ENCODE data around the gene ADAM15.

DNA sequence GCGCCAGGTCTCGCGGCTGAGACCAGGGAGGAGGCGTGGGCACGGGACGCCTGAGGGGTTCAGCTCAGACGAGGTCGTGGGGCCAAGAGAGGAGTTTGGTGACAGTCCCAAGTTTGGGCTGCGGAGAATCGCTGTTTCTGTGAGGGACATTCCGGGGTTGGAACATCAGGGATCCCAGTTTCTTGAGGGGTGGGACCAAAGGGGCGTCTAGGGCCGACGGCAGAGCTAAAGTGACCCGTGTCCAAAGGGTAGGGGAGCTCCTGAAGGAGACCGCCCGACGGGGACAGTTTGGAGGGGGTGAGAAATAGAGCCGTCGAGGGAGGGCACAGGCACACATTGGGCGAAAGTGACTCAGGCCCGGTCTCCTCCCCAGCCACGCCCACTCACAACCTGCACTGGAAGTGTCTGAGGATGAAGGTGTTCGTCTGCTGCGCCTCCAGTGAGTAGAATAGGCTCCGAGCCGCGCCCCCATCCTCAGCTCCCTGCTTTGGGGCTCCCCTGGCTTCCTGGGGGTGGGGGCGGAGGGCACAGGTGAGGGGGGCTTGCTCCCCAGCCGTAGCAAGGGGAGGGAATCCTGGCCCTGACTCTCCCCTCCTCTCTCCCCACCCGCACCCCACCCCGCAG is 34.5 kb downstream of the ADAM15 start:
- TF ChIP-seq, protein P1, sequence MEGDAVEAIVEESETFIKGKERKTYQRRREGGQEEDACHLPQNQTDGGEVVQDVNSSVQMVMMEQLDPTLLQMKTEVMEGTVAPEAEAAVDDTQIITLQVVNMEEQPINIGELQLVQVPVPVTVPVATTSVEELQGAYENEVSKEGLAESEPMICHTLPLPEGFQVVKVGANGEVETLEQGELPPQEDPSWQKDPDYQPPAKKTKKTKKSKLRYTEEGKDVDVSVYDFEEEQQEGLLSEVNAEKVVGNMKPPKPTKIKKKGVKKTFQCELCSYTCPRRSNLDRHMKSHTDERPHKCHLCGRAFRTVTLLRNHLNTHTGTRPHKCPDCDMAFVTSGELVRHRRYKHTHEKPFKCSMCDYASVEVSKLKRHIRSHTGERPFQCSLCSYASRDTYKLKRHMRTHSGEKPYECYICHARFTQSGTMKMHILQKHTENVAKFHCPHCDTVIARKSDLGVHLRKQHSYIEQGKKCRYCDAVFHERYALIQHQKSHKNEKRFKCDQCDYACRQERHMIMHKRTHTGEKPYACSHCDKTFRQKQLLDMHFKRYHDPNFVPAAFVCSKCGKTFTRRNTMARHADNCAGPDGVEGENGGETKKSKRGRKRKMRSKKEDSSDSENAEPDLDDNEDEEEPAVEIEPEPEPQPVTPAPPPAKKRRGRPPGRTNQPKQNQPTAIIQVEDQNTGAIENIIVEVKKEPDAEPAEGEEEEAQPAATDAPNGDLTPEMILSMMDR (IDR thresholded peaks at IDR 0.05): no peak
- TF ChIP-seq POLR2A (IDR thresholded peaks at IDR 0.05) (no peak), POLR2AphosphoS5 (IDR thresholded peaks at IDR 0.05) (no peak)

Measured in breast epithelium (tissue), 3 donors.